C4-2B (cell line): Measurements from ENCODE around the gene MAT2B.

Experiments used
- ZFX ChIP-seq: fragments of 450-650 bp; IDR thresholded peaks from 2 replicates; pipeline ENCODE4 v1.6.1; 2017
- TF ChIP-seq, protein P1 (sequence below): fragments of 450-650 bp; conservative IDR thresholded peaks from 2 replicates; pipeline ENCODE4 v1.5.1; 2017; ENCODE audit warnings: mild to moderate bottlenecking

DNA sequence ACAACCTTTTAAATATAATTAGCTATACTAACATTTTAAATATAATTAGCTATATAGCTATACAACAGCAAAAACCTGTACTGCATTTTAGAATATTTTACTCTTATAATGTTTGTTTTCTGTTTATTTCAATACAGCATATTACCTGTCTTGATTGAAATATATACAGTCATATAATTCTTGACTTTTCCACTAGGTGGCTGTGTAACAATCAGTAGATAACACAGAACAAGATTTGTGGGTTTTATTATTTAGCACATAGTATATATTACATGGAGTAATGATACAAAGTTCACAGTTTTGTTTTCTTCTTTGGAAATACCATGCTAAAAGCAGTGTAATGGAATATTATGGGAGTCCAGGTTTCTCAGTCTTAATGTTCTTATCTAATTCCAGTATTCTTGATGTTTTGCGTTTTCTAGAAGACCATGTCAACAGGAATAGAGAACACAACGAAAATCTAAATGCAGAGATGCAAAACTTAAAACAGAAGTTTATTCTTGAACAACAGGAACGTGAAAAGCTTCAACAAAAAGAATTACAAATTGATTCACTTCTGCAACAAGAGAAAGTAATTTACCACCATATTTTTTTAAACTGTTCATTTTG lies 31.7 kb upstream of the MAT2B start:
- TF ChIP-seq, protein P1, sequence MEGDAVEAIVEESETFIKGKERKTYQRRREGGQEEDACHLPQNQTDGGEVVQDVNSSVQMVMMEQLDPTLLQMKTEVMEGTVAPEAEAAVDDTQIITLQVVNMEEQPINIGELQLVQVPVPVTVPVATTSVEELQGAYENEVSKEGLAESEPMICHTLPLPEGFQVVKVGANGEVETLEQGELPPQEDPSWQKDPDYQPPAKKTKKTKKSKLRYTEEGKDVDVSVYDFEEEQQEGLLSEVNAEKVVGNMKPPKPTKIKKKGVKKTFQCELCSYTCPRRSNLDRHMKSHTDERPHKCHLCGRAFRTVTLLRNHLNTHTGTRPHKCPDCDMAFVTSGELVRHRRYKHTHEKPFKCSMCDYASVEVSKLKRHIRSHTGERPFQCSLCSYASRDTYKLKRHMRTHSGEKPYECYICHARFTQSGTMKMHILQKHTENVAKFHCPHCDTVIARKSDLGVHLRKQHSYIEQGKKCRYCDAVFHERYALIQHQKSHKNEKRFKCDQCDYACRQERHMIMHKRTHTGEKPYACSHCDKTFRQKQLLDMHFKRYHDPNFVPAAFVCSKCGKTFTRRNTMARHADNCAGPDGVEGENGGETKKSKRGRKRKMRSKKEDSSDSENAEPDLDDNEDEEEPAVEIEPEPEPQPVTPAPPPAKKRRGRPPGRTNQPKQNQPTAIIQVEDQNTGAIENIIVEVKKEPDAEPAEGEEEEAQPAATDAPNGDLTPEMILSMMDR: peak; percentile 63
- no peak for TF ChIP-seq ZFX
